Fibroblast of pulmonary artery (primary cell): ENCODE results near the gene BNIP5.
A peak's percentile ranks its signal among the peaks of the same experiment; 100 is the strongest.

Experiments used
- DNase-seq: peaks from one replicate; pipeline ENCODE4 v3.0.0-alpha.2; 2010; ENCODE audit warnings: low read depth
- H3K4me3 ChIP-seq: replicated peaks from 2 replicates; pipeline ENCODE4 v1.5.1; 2011; ENCODE audit warnings: low read depth, mild to moderate bottlenecking, control low read depth, low read length, moderate library complexity
- TF ChIP-seq, protein P1 (sequence below): IDR thresholded peaks from 2 replicates; pipeline ENCODE4 v1.5.1; 2011; ENCODE audit warnings: mild to moderate bottlenecking, control low read depth, low read length, inconsistent platforms; ENCODE audit errors: missing control alignments

BNIP5 gene

DNA sequence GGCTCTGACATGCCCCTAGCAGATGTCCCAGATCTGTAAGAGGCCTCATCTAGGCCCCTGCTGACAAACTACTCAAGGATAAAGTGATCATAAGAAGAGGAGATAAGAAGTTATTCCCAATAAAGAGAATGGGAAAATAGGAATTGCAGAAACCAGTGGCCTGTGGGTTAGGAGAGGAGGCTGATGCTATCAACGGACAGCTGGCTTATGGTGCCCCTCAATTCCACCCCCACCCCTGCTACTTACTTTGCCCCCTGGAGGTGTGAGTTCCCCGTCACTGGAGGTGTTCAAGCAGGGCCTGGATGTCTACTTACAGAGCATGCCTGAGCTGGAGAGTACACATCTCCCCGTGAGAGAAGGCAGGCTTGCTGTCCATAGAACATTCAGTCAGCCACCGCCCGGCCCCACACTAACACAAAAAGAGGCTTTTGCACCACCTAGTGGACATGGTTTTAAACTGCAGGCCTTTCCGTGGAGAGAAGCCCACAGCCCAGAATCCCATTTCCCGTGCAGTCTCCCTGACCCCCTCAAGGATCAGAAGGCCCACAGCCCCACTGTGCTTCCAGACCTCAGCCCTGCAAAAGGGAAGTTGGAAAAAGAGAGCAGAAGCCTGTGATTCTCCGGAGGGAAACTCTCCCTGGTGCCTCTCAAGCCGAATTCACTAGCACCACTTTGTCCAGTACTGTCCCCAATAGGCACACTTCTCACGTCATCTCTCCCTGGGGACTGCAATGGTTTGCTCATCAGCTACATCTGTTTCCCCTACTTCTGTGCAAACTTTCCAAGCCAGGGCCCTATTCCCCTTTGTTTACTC, 23.8 kb upstream of the BNIP5 start:
- DNase-seq = peak; percentile 86
- no peak overlapping the region for H3K4me3 ChIP-seq
- TF ChIP-seq, protein P1, sequence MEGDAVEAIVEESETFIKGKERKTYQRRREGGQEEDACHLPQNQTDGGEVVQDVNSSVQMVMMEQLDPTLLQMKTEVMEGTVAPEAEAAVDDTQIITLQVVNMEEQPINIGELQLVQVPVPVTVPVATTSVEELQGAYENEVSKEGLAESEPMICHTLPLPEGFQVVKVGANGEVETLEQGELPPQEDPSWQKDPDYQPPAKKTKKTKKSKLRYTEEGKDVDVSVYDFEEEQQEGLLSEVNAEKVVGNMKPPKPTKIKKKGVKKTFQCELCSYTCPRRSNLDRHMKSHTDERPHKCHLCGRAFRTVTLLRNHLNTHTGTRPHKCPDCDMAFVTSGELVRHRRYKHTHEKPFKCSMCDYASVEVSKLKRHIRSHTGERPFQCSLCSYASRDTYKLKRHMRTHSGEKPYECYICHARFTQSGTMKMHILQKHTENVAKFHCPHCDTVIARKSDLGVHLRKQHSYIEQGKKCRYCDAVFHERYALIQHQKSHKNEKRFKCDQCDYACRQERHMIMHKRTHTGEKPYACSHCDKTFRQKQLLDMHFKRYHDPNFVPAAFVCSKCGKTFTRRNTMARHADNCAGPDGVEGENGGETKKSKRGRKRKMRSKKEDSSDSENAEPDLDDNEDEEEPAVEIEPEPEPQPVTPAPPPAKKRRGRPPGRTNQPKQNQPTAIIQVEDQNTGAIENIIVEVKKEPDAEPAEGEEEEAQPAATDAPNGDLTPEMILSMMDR = peak; percentile 74

- DNase-seq = peak; percentile 92
- H3K4me3 ChIP-seq = no peak overlapping the region
- TF ChIP-seq, protein P1 = no peak
Measured at GRCh38 chr6:36358226-36358915, 21.7 kb upstream of the BNIP5 start.

DNA sequence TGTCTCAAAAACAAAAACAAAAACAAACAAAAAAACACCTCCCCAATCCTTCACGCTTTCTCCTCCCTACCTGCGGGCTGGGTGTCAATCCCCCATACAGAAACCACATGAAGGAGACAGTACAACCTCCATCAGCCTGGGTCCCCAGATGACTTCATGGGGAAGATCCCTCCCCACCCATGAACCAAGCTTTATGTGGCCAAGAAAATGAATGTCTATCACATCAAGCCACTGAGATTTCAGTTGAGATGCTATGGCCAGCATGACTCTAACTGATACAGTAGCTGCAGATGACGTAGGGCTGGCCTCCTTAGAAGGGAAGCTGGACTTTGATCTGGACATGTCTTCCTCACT, 21.2 kb upstream of the BNIP5 start:
- TF ChIP-seq, protein P1 = no peak
- H3K4me3 ChIP-seq = no peak overlapping the region
- no peak for DNase-seq

- no peak overlapping the region for H3K4me3 ChIP-seq
- TF ChIP-seq, protein P1 = no peak
- peak; percentile 91 for DNase-seq
Measured at GRCh38 chr6:36355819-36356218, 19.1 kb upstream of the BNIP5 start.

DNA sequence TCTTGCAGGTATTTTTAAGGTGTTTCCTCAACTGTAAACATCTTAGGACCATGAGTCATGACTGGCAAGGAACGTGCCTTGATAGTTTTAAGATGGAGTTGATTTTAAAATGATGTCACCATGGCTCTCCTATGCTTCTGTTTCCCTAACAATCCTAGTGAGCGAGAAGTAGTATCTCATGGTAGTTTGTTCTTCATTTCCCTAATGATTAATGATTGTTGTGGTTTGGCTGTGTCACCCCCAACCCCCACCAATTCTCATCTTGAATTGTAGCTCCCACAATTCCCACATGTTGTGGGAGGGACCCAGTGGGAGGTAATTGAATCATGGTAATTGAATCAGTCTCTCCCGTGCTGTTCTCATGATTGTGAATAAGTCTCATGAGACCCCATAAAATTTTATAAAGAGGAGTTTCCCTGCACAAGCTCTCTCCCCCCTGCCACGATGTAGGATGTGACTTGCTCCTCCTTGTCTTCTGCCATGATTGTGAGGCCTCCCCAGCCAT, 16.8 kb upstream of the BNIP5 start:
- TF ChIP-seq, protein P1 = no peak
- peak; percentile 32 for DNase-seq
- no peak overlapping the region for H3K4me3 ChIP-seq

DNA sequence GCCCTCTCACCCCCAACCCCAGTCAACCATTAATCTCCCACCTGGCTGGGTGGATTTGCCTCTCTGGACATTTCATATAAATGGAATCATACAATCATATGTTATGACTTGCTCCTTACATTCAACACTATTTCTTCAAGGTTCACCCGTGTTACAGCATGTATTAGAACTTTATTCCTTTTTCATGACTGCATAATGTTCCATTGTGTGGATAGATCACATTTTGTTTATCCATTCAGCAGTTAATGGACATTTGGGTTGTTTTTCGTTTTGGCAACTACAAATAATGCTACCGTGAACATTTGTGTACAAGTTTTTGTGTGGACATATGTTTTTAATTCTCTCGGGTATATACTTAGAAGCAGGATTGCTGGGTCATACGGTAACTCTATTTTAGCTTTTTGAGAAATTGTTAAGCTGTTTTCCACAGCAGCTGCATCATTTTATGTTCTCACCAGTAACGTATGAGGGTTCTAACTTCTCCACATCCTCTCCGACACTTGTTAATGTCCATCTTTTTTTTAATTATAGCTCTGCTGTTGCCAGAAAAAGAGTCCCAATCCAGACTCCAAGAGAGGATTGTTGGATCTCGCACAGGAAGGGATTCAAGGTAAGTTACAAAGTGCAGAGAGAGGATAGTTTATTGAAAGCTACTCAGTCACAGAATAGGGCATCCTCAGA, 15.9 kb upstream of the BNIP5 start:
- DNase-seq = no peak
- H3K4me3 ChIP-seq = no peak overlapping the region
- TF ChIP-seq, protein P1 = no peak
